HG02642 (cell line): ENCODE results near the gene SLC12A7.
"Not testable (repeated sequence)": the region's sequence is repeated elsewhere in the genome, so short reads cannot be mapped to it uniquely, and the experiment has no call there.

Experiments used
- ATAC-seq: cut with Tn5 transposase; IDR thresholded peaks from one replicate; pipeline ENCODE4 v1.9.1; 2021; ENCODE audit warnings: mild to moderate bottlenecking; ENCODE audit not compliant: unreplicated experiment, poor library complexity

The SLC12A7 gene

GRCh38 chr5:1068204-1068894 is 43.5 kb downstream of the SLC12A7 start:
- ATAC-seq: no peak

- no peak for ATAC-seq
These were observed 44.4 kb downstream of the SLC12A7 start for GRCh38 chr5:1067141-1068121.

DNA sequence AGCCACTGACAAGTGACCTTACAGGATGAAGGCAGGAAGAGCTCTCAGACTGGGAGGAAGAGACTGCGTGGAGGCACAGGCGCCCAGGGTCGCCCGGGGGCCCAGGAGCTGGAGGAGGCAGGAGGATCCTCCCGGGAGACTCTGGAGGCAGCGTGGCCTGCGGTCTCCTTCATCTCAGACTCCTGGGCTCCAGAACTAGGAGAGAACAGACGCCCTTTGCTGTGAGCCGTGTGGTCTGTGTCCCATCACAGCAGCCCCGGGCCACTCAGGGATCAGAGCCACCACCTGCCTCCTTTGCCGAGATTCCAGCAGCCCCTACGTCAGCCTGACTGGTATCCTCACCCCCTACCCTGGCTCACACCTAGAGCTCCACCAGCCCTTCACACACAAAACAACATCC is 45.2 kb downstream of the SLC12A7 start:
- ATAC-seq: no peak

DNA sequence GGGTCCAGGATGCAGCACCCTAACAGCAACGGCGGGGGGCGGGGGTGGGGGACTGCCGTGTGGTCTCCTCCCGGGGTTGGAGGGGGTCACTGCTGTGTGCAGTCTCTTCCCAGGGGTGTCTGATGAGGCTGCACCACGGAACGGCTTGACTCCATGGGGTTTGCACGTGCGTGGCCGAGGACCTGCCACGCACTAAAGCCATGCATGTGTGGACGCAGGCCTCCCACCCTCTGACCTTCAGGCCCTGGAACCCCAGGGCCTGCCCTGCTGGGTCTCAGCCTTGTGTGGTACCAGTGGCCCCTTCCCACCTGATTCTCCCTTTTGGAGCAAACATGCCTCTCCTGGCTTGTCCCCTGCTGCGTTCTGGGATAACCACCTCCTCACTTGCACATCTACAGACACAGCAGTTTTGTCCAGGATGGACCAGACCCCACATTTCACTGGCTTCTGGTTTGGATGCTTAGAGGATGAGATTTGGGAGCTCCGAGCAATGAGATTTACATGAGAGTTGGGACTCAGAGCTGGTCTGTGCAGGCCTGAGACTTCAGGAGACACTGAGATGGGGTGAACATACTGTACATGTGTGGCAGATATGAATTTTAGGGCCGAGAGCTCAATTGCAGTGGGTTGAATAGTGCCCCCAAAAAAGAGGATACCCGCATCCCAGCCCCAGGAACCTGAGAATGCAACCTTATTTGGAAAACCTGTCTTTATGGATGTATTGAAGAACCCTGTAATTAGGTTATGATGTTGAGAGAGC is 45.8 kb downstream of the SLC12A7 start:
- ATAC-seq: no peak

GRCh38 chr5:1065143-1065750 is 46.6 kb downstream of the SLC12A7 start:
- no peak for ATAC-seq

- ATAC-seq: no peak
These were observed 47.3 kb downstream of the SLC12A7 start for GRCh38 chr5:1064383-1065142.

- ATAC-seq: no peak
These were observed 48.0 kb downstream of the SLC12A7 start for GRCh38 chr5:1063661-1064382.

GRCh38 chr5:1062761-1063568 is 48.9 kb downstream of the SLC12A7 start:
- ATAC-seq: no peak

- no peak for ATAC-seq
These were observed 49.9 kb downstream of the SLC12A7 start for GRCh38 chr5:1061916-1062315.

DNA sequence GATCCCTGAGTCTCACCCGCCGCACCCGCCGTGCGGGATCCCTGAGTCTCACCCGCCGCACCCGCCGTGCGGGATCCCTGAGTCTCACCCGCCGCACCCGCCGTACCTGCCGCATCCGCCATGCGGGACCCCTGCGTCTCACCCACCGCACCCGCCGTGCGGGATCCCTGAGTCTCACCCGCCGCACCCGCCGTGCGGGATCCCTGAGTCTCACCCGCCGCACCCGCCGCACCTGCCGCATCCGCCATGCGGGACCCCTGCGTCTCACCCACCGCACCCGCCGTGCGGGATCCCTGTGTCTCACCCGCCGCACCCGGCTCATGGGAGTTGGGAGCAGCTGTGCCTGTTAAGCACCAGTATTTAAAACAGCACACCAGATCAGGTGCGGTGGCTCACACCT is 50.6 kb downstream of the SLC12A7 start:
- not testable (repeated sequence) for ATAC-seq

DNA sequence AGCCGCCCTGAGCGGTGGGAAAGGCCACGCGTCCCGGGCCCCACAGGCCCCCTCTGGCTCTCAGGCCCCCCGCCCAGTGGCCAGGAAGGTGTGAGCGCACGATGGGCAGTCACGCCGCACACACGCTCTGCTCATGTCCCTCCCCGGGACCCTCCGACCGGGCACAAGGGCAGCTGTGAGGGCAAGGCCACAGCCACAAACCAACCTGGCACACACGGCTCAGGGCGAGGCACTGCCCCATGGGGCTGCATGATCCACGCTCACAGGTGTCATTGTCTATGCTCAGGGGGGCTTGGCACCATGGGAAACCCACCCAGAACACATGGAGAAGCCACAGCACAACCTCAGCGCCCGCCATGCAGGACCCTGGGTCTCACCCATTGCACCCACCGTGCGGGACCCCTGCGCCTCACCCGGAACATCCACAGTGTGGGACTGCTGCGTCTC is 51.3 kb downstream of the SLC12A7 start:
- ATAC-seq: no peak

DNA sequence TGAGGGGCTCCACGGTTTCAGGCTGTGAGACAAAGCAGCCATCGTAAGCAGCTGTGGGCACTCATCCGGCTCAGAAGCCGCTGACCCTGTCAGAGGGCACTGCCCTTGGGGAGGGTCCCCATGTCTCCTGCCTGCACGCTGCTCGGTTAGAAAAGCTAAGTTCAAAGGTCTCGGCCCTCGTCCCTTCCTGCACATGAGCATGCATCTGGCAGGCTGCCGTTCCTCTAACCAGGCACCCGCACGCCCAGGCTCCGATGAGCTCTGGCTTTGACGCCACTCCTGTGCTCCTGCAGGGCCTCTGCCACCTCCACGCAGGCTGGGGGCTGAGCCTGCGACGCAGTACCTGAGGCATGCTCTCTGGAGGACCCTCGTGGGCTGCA is 52.0 kb downstream of the SLC12A7 start:
- no peak for ATAC-seq

DNA sequence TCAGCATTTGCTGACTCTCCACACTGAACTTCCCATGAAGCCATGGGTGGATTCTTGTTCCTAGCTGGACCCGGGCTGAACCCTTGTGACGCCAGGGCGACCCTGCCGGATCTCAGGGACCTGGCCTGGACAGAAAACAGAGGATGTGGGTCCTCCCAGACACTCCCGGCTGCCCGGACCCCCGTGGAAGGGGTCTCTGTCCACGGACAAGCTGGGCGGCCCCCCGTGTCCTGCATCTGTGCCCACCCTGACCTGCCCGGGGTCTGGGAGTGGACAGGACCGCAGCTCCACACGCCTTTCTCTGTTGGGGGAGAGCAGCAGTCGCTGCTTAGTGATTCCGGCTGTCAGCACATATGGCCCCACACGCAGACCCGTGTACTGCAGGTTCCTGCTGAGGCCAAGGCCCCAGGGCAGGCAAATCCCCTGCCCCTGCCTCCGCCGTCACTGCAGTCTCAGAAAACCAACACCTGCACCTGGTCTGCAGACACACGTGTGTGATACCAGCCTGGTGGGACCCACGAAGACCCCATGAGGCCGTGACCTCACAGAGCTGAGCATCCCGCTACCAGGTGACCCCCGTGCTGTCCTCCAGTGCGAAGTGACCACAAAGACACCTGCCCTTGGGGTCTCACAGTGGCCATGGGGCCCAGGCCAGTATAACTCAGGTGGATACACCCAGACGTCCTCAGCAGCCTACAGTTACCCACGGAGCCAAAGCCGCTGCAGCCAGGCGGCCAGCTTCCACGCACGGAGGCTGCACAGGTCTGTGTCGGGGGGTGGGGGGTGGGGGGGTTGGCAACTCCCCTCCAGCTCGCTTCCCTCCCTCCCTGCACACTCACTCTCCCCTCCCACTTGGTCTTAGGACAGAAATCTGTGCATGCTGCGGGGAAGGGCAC is 52.6 kb downstream of the SLC12A7 start:
- ATAC-seq: no peak

DNA sequence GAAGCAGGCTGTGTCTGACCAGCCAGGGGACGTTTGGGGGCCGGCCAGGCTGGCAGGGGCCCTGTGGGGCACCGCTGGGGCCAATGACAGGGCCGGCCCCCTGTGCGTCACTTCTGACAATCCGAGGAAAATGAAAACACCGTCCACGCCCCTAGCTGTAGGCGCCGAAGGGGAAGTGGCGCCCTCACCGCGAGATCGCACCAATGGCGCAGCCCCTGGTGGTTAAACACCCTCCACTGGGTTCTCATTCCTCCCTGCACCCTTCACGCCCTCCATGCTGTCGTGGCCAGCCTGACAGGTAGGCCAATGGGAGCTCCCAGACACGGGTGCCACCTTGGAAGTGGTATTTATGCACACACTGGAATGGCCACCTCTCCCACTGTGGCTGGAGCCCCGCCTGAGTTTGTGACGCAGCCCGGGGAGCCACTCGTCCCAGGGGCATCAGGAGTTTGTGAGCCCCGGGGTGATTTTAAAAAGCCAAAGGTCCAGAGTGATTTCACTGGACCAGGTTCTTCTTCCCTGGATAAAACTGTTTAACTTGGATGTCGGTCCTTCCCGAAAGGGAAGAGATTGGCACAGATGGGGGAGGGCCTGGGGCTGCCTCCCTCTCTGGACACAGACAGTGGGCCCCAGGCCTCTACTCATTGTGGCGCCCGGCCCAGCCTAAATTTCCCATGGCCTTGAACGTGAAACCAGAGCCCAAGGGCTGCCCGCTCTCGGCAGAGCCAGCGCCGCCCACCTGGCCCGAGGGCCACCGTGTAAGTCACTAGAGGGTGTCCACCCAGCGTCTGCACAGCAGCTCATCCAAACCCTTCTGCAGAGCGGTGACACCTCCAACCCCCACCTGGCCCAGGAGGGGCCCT is 53.5 kb downstream of the SLC12A7 start:
- no peak for ATAC-seq

- ATAC-seq: no peak
These were observed 54.3 kb downstream of the SLC12A7 start for GRCh38 chr5:1057485-1058082.
